ENCODE results near the gene CUX1.

DNA sequence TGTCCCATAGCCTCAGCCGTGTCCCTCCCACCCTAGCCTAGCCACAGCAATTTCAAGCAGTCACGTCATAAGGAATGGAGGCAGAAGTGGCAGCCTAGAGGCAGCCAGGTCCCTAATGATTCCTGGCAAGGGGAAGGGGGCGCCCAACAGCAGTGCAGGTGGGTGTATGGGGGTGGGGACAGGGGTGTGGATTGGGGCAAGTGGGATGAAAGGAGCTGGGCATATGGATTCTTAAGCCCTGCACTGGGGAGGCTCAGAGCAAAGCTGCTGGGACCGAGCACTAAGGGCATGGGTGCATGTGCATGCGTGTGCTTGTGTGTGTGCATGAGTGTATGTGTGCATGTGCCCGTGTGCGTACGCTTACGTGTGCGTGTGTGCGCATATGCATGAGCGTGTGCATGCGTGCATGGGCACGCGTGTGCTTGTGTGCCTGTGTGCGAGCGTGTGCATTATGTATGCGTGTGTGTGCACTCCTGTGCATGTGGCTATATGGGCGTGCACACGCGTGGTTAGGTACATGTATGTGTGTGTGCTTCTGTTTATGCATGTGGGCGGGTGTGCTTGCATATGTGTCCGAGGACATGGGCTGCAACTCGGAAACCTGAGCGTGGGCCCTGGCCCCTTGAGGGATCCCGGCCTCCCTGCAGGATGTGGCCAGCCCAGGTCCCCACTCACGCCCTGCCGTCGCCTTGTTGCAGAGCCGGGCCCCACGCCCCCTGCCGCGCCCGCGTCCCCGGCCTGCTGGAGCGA is 503.4 kb downstream of the CUX1 start:
- TF ChIP-seq, protein P1, sequence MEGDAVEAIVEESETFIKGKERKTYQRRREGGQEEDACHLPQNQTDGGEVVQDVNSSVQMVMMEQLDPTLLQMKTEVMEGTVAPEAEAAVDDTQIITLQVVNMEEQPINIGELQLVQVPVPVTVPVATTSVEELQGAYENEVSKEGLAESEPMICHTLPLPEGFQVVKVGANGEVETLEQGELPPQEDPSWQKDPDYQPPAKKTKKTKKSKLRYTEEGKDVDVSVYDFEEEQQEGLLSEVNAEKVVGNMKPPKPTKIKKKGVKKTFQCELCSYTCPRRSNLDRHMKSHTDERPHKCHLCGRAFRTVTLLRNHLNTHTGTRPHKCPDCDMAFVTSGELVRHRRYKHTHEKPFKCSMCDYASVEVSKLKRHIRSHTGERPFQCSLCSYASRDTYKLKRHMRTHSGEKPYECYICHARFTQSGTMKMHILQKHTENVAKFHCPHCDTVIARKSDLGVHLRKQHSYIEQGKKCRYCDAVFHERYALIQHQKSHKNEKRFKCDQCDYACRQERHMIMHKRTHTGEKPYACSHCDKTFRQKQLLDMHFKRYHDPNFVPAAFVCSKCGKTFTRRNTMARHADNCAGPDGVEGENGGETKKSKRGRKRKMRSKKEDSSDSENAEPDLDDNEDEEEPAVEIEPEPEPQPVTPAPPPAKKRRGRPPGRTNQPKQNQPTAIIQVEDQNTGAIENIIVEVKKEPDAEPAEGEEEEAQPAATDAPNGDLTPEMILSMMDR (IDR thresholded peaks at IDR 0.05): no peak
- TF ChIP-seq POLR2A (IDR thresholded peaks at IDR 0.05): no peak

Measured in lower leg skin (tissue), 3 donors.